ENCODE measurements around the gene FRY.

Gene FRY

DNA sequence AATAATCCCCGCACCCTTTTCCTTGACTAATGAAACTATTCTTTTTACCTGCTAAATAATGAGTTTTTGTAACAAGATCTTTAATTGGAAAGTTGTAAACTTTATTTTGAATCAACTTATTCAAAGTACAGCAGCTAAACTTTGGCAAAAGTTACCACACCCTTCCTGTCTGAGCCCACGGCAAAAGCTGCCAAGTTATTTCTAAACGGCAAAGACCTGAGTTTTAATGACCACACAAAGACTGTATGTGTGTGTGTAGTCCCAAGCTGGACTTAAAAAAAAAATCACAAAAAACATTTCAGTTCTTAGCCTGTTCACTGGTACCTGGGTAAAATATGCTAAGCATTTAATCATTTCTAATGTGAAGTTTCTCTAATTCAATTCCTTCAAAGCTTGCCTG lies 222.8 kb downstream of the FRY start:
- no peak for DNase-seq (ENCODE audit: low read depth in 4 of 4, low spot score in 1 of 4)

DNA sequence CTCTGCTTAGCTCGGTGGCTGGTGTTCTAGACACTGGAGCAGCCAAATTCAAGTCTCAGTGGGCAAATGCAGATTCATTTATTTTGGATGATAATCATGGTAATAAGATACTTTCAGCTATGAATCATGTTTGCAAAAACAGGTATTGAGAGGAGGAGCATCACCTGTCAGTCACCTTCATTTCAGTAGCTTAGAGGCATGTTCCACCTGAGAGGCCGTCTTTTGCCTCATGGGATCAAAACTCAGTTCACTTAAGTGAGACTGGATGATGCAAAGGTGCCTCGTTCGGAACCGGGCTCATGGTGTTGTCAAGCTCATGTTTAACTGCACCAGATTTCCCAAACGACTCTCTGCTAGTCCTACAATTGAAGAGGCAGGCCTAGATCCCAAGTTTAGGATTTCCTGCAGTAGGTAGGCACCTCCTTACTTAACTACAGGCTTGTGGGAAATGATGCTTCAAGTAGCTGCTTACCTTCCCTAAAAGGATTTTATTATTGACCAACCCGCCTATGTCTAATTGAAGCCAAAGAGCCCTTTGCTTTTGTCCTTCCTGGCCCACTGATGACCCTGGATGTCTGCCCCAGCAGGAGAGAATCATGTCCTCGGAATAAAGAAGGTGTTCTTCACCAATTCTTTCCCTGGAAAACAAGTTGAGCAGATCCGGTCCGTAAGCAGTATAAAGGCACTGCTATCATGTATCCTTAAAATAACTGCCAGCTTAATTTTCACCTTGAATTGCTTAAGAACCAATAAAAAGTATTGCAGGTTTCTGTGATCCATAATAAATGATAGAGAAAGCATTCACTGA lies 223.5 kb downstream of the FRY start:
- DNase-seq (ENCODE audit: low read depth in 4 of 4, low spot score in 1 of 4), result no peak

DNA sequence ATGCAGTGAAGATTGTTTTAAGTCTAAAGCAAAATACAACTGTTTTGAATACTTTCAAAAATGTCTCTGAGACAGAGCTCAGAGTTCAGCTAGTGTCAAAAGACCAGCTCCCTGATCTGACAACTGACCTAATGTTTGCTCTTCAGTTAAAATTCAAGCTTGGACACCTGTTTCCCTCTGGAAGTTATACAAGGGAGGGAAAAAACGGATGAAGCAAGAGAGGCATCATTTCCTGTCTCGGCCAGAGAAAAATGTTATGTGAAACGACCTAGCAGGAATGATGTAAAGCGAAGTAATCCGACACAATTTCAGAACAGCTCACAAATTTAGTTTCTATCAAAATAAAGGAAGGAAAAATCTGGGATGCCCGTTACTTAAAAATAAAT lies 224.1 kb downstream of the FRY start:
- DNase-seq (ENCODE audit: low read depth in 4 of 4, low spot score in 1 of 4), result no peak

DNA sequence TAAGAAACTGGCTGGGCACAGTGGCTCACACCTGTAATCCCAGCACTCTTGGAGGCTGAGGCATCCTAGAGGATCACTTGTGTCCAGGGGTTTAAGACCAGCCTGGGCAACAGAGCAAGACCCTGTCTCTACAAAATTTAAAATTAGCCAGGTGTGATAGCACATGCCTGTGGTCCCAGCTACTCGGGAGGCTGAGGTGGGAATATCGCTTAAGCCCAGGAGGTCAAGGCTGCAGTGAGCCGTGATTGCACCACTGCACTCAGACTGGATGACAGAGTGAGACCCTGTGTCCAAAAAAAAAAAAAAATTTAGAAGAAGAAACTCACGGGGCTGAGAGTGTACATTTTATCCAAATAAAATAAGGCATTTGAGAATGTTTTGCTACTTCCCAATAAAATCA lies 224.7 kb downstream of the FRY start:
- DNase-seq (ENCODE audit: low read depth in 4 of 4, low spot score in 1 of 4), result no peak

DNA sequence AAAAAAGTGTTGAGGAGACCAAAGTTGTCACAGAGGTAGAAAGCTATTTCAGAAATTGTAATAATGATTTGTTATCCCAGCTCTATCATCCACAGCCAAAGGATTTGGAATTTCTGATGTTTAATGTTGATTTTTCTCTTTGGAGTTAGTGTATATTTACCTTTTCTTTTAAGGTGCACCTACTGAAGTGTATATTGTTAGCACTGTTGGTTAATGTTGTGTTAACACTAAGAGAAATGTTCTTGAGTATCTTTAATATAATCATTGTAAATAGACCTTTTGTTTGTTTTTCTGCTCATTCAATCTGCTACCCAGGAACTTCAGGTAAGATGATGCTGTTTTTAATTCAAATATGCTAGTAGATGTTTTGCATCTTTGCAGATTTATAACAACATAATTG lies 226.1 kb downstream of the FRY start:
- DNase-seq (ENCODE audit: low read depth in 4 of 4, low spot score in 1 of 4), result no peak

DNA sequence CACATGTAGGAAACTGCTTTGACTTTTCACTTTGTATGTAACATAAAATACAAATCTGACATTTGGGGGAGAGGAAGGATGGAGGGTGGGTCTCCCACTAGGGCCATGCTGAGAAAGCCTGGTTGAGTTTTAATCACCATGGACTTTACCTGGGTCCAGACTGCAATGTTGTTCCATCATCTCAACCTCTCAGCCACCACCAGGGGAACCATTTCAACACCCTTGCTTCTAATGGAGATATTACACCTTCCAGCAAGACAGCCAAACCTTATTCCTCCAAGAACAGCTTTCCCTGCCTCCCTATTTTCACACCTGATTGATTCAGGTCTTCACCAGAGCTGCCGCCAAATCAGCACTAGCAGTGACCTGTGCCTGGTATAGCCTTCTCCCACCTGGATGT lies 227.5 kb downstream of the FRY start:
- DNase-seq (ENCODE audit: low read depth in 4 of 4, low spot score in 1 of 4), result no peak

DNA sequence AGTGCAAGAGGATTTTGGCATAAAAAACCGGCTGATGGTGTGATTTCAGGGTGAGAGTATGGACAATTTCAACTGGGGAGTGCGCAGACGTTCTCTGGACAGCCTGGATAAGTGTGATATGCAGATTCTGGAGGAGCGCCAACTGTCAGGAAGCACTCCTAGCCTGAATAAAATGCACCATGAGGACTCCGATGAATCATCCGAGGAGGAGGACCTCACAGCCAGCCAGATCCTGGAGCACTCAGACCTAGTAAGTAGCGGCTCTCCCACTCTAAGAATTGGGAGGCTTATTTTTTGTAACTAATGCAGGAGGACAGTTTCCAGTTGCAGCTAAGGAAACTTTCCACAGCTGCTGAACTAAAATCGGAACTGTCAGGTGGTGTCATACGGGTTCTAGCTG lies 230.0 kb downstream of the FRY start:
- no peak for DNase-seq (ENCODE audit: low read depth in 4 of 4, low spot score in 1 of 4)

DNA sequence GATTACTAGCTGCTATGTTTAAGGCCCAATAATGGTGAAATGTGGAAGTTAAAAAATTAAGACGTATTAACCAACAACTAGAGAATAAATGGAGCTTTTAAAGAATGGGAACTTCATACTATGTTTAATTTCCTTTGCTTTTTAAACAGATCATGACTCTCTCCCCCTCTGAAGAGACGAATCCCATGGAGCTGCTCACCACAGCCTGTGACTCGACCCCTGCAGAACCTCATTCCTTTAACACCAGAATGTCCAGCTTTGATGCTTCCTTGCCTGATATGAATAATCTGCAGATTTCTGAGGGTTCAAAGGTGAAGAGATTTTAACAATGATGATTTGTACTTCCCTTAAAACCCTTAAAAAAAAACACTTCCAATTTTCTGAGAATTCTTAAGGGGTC lies 230.6 kb downstream of the FRY start:
- DNase-seq (ENCODE audit: low read depth in 4 of 4, low spot score in 1 of 4), result no peak

DNA sequence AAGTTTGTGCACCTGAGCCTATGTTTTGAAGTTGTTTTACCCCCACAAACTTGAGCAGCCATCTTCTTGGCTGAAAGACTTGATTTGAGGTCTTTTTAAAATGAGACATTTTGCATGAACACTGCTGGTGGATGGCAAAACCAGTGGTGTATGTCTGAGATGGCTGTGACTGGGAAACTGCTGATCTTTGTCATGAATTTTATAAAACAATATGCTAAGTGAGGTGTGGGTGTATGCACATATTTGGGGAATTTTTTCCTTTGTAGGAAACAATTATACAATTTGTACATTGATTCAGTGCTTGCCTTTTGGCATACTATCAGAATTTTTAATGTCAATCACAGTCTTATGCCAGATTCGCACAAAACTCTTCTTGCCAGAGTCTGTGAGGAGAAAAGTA lies 231.0 kb downstream of the FRY start:
- DNase-seq (ENCODE audit: low read depth in 4 of 4, low spot score in 1 of 4), result no peak

DNA sequence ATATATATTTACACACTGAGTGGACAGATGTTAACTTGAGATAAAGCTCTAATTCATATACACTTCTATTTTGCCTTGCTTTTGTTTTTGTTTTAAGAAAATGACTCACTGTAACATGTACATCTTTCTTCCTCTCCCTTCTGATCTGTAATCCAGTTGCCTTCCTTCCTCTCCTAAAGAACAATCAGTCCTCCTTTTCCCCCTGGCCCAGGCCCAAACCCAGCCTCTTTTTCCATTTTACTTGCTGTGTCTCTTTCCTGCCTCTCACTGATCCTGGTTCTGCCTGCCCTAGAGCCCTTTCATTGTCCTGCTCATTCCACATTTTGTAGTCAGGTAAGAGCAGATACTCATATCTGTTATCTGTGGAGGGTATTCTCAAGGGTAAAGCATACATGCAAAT lies 232.8 kb downstream of the FRY start:
- no peak for DNase-seq (ENCODE audit: low read depth in 4 of 4, low spot score in 1 of 4)

DNA sequence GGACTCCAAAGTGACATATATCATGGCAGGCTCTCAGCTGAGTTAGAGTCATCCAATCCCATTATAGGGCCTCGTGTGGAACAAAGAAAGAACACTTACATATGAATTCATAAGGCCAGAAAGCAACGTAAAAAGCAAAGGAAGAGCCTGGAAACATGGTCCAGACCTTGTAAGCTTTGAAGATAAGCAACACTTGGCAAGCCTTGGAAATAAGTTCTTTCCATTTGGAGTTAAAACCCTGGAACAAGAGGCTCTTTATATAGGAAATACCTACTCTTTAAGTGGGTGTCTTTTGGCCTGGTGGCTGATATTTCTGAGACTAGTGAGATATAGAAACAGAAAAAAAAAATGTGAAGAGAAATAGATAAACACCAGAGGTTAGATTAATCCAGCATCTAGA lies 234.2 kb downstream of the FRY start:
- DNase-seq (ENCODE audit: low read depth in 4 of 4, low spot score in 1 of 4), result no peak

DNA sequence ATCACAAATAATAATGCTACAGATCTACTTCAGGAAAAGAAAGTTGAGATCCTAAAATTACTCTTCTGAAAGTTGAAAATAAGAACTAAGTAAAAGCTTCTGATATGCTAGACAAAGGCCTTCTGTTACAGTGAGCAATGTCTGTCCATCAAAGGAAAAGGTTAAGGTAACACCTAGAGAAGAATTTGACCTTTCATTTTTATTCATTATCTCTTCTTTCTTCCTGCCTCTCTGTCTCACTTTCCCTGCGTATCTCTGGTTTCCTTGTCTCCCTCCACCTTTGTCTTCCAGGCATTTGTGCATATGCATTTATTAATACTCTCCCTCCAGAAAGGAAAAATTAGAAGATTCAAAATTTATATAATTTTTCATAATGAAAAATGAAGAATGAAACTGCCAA lies 234.6 kb downstream of the FRY start:
- DNase-seq (ENCODE audit: low read depth in 4 of 4, low spot score in 1 of 4), result no peak

DNA sequence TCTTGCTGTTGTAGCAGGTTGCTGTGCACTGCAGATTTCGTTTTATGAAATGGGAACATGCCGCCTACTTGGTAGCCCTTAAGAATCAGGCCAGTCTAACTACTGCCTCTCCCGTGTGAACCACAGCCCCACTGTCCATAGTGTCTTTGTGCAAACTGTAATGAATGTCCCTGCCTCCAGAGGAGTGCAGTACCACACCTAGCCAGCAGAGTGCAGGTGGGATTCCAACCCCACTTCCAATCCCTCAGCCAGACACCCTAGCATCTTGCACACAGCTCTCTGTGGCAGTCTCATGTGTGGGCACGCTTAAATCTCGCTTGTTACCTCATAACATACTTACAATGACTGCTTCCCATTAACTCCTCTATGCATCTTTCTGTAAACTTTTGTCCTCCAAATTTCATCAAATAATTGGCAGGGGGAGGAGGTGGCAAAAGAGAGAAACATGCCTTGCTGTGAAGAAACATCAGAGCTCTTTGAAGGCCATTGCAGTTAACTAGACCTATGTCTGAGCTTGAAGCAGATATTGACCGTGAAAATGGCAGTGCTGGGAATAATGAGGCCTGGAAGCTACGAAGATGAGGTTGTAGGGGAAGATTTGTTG lies 236.4 kb downstream of the FRY start:
- peak in 3 of 4 experiments; percentile 18 to 33 (median 18) for DNase-seq (ENCODE audit: low read depth in 4 of 4, low spot score in 1 of 4)

DNA sequence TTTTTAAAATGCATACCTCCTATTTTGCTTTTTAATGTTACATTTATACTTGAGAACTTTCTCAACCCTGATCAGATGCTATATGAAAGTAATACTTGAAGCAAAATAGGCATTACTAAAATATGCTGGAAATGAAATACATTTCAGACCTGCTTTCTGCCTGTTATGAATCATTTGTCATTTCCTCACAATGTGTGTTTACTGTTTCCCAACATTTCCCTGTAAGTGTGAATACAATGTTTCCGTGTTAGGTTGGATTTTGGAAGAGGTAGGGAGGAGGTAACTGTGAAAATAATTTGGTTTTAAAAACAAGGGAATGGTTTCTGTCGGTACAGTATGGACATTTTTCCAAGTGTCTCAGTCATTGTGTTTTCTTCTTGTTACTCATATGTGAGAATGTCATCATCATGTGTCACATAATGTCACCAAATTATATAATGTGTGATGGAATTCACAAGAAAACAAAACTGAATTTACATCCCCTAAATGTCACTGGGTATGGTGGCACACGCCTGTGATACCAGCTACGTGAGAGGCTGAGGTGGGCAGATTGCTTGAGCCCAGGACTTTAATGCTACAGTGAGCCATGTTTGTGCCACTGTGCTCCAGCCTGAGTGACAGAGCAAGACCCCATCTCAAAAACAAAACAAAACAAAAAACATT lies 240.6 kb downstream of the FRY start:
- DNase-seq (ENCODE audit: low read depth in 4 of 4, low spot score in 1 of 4), result no peak

DNA sequence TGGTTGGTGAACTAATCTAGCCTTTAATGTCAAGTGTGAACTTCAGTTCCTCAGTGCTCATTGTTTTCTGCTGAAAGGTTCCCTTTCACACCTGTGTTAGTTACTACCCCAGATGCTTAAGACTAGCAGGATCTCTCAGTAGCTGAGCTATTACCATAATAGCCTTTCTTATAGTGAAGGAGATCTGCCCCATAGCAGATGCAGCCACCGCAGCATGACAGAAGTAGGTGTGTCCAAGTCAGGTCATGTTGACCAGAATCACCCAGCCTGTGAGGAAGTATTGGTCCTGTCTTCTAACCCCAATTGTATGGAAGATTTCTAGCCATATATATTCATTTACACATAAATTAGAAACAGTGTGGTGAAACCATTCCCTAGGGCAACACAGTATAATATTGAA lies 246.3 kb downstream of the FRY start:
- DNase-seq (ENCODE audit: low read depth in 4 of 4, low spot score in 1 of 4), result no peak

DNA sequence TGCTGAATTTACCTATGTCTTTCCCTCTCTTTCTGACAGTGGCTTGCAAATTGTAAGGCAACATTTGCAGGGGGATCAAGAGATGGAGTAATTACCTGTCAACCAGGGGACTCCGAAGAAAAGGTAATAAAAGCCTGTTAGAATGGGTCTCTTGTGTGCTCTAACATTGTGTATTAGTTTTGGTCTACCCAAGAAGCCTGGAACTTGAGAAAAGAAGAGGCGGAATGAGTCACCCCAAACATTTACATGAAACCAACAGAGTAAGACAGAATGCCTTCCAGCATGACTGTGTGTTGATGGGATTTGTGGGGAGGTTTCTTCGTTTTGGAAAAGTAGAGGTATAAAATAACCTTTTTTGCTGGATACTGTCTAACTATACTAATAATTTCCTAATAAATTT lies 246.9 kb downstream of the FRY start:
- DNase-seq (ENCODE audit: low read depth in 4 of 4, low spot score in 1 of 4), result no peak

DNA sequence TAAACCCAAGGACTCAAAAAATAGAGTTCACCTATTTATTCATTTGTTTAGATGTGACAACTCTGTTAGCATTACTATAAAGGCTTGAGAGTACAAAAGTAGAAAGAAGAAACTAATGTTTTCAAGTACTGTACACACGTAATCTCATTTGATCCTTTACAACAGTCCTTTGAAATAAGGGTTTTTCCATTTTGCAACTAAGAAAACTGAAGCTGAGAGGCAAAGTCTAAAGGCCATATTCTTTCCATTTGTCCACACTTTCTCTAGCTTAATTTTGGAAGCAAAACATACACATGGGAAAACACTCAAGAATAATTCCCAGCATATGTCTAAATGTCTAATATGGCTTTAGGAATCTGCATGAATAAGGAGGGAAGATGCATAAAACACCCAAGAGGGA lies 249.5 kb downstream of the FRY start:
- DNase-seq (ENCODE audit: low read depth in 4 of 4, low spot score in 1 of 4), result no peak

DNA sequence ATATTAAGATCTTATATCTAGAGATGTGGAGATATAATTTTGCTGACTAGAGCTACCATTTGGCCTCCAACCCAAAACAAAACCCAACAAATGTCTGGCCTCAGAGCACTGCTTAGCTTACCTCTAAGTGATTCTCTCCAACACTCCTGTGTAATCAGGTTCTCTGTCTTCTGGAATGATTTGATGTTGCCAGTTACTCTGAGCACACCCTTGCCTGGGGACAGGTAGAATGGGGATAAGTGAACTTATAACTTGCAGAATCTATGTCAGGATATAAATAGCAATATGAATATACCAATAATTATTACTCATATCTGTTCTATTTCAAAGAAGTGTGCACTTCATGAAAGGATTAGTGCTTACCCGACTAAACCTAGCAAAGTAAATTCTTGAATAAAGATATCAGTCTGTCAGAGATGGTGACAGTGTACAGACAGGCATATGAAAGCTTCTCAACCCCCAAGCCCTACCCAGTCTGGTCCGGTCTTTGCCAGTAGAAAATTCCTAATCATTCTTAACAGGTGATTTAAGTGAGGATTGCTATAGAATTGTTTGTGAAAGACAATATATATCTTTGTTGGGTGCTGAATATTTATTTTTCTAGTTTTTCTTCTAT lies 250.6 kb downstream of the FRY start:
- no peak for DNase-seq (ENCODE audit: low read depth in 4 of 4, low spot score in 1 of 4)

DNA sequence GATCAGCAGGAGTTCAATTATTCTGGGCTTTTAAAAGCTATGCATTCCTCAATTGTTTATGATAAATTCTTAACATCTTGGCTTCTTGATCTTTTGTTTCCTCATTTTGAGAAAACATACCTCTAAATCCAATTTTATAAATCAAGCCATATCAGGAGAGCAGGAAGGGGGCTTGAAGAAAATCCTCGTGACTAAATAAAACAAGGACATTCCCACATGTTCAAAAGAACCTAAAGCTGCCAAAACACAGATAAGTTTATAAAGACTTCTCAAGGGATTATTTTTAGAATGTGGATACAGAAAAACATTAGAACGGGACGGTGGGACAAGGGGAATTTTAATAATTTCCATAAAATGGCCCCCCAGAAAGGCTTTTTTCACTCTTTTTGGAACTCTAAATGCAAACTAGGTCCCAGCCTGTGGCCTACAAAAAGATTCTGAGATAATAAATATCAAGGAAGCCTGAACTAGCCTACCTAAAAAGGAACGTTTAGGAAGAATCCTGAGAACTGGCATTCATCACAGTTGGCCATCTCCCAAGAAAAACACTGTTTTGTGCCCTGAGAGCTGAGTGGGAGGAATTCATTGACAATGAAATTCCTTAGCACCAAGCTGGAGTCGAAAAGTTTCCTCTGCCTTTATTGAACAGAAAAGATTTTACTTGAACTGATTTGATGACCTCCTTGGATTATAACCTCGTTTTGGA lies 253.5 kb downstream of the FRY start:
- no peak for DNase-seq (ENCODE audit: low read depth in 4 of 4, low spot score in 1 of 4)

DNA sequence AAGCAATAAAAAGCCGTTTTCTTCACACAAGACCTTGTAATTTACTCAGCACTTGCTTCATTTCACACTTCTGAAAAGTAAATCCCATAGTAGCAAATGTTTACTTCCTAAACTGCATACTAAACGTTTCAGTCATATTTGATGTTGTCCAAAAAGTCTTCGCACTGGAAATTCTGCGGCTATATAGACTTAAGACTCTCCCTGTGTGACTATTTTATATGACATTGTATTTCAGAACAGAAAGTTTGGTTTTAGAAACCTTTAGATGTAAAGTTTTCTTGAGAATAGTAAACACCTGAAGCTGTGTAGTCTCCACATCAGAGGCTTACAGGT lies 254.0 kb downstream of the FRY start:
- no peak for DNase-seq (ENCODE audit: low read depth in 4 of 4, low spot score in 1 of 4)

DNA sequence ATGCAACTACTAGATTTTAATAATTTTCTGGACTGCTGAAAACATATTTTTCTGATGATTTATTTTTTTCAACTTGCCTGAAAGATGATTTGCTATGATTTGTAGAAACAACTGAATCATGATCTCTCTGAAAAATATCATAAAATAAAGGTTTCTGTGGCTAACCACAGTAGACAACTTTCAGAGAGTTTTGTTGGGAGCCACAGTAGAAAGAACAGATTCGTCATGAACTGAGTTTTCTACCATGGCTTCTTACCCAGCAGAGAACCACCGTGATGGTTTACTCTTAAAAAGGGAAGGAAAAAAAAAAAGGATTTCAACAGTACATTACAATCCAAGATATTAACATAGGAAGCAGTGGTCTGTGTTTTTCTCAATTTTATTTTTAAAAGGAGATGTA lies 265.6 kb downstream of the FRY start:
- DNase-seq (ENCODE audit: low read depth in 4 of 4, low spot score in 1 of 4), result no peak

DNA sequence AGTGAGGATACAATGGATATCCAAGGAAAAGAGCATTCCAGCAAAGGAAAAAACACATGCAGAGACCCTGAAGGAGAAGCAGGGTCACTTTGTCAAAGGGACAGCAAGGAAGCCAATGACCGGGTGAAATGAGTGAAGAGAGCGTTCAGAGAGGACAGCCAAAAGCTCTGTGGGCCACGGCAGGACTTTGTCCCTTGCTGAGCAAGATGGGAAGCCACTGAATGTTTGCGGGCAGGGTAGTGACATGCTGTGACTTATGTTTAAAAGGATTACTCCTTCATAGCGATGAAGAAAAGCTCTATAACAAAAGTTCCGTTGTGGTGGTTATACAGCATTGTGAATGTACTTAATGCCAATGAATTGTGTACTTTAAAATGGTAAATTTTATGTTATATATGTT lies 267.1 kb downstream of the FRY start:
- DNase-seq (ENCODE audit: low read depth in 4 of 4, low spot score in 1 of 4), result no peak
